ENCODE measurements around the gene MFSD2B. TPM values are rescaled to one million over a fixed set of nuclear protein-coding genes. Genes with fewer than 3 reads are reported as not detected.

Gene MFSD2B
- total RNA-seq, 1 experiment from 2014 or later, result 0.42 TPM

DNA sequence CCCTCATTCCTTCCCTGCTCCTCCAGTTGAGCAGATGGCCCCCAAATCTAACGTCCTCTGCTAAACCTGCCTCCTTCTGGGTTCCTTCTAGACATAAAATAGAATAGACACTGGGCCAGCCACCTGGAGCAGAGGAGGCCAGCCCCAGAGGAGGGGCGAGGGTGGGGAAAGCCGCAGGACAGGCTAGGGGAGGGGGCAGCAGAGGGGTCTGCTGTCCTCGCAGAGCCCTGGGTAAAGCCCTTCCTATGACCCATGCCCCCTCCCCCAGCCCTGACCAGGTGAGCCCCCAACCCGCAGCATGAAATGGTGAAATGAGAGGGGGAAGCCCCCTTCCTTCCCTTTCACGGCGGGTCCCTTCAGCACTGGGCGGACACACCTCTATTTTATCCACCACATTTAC, 7.8 kb downstream of the MFSD2B start:
- Mint-ChIP-seq H3K27ac (no peak overlapping the region), H3K4me1 (peaks cover 29% of the 10 kb centered on the region), H3K36me3 (peaks cover 4% of the 10 kb centered on the region), H3K4me3 (no peak overlapping the region), H3K9me3 (no peaks in the 10 kb centered on the region), H3K27me3 (ENCODE audit: low read depth) (no peaks in the 10 kb centered on the region)
- DNase-seq (ENCODE audit: low spot score) (no peak), ATAC-seq (no peak)
- POLR2A ChIA-PET, result no interaction called here
- CTCF ChIA-PET, result no interaction called here
- TF ChIP-seq ZNF671 (CRISPR knock-in tag; IDR thresholded peaks at IDR 0.05) (no peak), ZNF138 (CRISPR knock-in tag; conservative IDR thresholded peaks at IDR 0.05) (no peak), NFATC4 (CRISPR knock-in tag; IDR thresholded peaks at IDR 0.05) (no peak), MXD4 (CRISPR knock-in tag; IDR thresholded peaks at IDR 0.05; ENCODE audit: borderline replicate concordance) (no peak), ZNF423 (CRISPR knock-in tag; IDR thresholded peaks at IDR 0.05) (no peak), ZBTB21 (CRISPR knock-in tag; IDR thresholded peaks at IDR 0.05; ENCODE audit: borderline replicate concordance) (no peak), SOX15 (CRISPR knock-in tag; IDR thresholded peaks at IDR 0.05) (no peak), ZNF416 (CRISPR knock-in tag; IDR thresholded peaks at IDR 0.05) (no peak)
- TF ChIP-seq, protein P1, sequence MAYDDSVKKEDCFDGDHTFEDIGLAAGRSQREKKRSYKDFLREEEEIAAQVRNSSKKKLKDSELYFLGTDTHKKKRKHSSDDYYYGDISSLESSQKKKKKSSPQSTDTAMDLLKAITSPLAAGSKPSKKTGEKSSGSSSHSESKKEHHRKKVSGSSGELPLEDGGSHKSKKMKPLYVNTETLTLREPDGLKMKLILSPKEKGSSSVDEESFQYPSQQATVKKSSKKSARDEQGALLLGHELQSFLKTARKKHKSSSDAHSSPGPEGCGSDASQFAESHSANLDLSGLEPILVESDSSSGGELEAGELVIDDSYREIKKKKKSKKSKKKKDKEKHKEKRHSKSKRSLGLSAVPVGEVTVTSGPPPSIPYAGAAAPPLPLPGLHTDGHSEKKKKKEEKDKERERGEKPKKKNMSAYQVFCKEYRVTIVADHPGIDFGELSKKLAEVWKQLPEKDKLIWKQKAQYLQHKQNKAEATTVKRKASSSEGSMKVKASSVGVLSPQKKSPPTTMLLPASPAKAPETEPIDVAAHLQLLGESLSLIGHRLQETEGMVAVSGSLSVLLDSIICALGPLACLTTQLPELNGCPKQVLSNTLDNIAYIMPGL (CRISPR knock-in tag; IDR thresholded peaks at IDR 0.05), result no peak
- TF ChIP-seq, protein P2, sequence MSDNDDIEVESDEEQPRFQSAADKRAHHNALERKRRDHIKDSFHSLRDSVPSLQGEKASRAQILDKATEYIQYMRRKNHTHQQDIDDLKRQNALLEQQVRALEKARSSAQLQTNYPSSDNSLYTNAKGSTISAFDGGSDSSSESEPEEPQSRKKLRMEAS (CRISPR knock-in tag; IDR thresholded peaks at IDR 0.05), result no peak
- TF ChIP-seq, protein P3, sequence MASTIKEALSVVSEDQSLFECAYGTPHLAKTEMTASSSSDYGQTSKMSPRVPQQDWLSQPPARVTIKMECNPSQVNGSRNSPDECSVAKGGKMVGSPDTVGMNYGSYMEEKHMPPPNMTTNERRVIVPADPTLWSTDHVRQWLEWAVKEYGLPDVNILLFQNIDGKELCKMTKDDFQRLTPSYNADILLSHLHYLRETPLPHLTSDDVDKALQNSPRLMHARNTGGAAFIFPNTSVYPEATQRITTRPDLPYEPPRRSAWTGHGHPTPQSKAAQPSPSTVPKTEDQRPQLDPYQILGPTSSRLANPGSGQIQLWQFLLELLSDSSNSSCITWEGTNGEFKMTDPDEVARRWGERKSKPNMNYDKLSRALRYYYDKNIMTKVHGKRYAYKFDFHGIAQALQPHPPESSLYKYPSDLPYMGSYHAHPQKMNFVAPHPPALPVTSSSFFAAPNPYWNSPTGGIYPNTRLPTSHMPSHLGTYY (CRISPR knock-in tag; IDR thresholded peaks at IDR 0.05), result no peak
- TF ChIP-seq, protein P4, sequence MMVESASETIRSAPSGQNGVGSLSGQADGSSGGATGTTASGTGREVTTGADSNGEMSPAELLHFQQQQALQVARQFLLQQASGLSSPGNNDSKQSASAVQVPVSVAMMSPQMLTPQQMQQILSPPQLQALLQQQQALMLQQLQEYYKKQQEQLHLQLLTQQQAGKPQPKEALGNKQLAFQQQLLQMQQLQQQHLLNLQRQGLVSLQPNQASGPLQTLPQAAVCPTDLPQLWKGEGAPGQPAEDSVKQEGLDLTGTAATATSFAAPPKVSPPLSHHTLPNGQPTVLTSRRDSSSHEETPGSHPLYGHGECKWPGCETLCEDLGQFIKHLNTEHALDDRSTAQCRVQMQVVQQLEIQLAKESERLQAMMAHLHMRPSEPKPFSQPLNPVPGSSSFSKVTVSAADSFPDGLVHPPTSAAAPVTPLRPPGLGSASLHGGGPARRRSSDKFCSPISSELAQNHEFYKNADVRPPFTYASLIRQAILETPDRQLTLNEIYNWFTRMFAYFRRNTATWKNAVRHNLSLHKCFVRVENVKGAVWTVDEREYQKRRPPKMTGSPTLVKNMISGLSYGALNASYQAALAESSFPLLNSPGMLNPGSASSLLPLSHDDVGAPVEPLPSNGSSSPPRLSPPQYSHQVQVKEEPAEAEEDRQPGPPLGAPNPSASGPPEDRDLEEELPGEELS (CRISPR knock-in tag; IDR thresholded peaks at IDR 0.05), result no peak
- TF ChIP-seq, protein P5, sequence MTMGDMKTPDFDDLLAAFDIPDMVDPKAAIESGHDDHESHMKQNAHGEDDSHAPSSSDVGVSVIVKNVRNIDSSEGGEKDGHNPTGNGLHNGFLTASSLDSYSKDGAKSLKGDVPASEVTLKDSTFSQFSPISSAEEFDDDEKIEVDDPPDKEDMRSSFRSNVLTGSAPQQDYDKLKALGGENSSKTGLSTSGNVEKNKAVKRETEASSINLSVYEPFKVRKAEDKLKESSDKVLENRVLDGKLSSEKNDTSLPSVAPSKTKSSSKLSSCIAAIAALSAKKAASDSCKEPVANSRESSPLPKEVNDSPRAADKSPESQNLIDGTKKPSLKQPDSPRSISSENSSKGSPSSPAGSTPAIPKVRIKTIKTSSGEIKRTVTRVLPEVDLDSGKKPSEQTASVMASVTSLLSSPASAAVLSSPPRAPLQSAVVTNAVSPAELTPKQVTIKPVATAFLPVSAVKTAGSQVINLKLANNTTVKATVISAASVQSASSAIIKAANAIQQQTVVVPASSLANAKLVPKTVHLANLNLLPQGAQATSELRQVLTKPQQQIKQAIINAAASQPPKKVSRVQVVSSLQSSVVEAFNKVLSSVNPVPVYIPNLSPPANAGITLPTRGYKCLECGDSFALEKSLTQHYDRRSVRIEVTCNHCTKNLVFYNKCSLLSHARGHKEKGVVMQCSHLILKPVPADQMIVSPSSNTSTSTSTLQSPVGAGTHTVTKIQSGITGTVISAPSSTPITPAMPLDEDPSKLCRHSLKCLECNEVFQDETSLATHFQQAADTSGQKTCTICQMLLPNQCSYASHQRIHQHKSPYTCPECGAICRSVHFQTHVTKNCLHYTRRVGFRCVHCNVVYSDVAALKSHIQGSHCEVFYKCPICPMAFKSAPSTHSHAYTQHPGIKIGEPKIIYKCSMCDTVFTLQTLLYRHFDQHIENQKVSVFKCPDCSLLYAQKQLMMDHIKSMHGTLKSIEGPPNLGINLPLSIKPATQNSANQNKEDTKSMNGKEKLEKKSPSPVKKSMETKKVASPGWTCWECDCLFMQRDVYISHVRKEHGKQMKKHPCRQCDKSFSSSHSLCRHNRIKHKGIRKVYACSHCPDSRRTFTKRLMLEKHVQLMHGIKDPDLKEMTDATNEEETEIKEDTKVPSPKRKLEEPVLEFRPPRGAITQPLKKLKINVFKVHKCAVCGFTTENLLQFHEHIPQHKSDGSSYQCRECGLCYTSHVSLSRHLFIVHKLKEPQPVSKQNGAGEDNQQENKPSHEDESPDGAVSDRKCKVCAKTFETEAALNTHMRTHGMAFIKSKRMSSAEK (CRISPR knock-in tag; IDR thresholded peaks at IDR 0.05; ENCODE audit: borderline replicate concordance), result no peak

DNA sequence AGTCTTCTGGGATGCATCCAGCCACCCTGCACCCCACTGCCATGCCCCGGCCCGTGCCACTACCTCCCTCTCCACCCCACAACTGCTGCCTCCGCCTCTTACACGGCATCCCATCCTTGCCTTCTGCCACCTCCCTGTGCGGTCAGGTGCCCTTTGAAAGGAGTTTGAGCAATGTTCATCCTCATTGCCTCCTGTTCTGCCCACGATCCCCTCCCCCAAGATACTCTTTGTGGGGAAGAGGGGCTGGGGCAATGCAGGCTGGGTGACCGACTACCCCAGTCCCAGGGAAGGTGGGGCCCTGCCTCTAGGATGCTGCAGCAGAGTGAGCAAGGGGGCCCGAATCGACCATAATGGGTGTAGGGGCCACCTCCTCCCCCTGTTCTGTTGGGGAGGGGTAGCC, 8.4 kb downstream of the MFSD2B start:
- Mint-ChIP-seq H3K4me3 (no peak overlapping the region), H3K36me3 (peaks cover 9% of the 10 kb centered on the region), H3K4me1 (peaks cover 29% of the 10 kb centered on the region), H3K9me3 (no peaks in the 10 kb centered on the region), H3K27me3 (ENCODE audit: low read depth) (no peaks in the 10 kb centered on the region), H3K27ac (no peak overlapping the region)
- CTCF ChIA-PET, result no interaction called here
- DNase-seq (ENCODE audit: low spot score) (no peak), ATAC-seq (no peak)
- POLR2A ChIA-PET, result no interaction called here
- TF ChIP-seq ZNF317 (CRISPR knock-in tag; IDR thresholded peaks at IDR 0.05; ENCODE audit: borderline replicate concordance, low read depth) (no peak), ZNF121 (CRISPR knock-in tag; IDR thresholded peaks at IDR 0.05) (0 out of 2 replicates have a peak, but pooled peaks have one; percentile 17)

Data from WTC11 (cell line).